Tibial nerve (tissue), 4 donors: ENCODE data around the gene MIEF1. TPM values are rescaled to one million over a fixed set of nuclear protein-coding genes. Genes with fewer than 3 reads are reported as not detected.

Experiments used
- DNase-seq, 2 donors: peaks; one replicate each; pipeline ENCODE4 v3.0.0-alpha.2; 2019; ENCODE audit warnings: low spot score in 2 of 2
- H3K27ac ChIP-seq, 4 donors: fragments of 200-600 bp; sonication (generic) in 3 of 4; one replicate each; pipeline ENCODE4 v1.5.1; 2017 to 2019; ENCODE audit warnings: mild to moderate bottlenecking in 1 of 4
- H3K27me3 ChIP-seq, 2 donors: fragments of 200-600 bp; sonication (generic) in 1 of 2; one replicate each; pipeline versions ENCODE4 v1.5.1 to v1.6.0; 2017 to 2019
- H3K36me3 ChIP-seq, 3 donors: fragments of 200-600 bp; sonication (generic); one replicate each; pipeline ENCODE4 v1.5.1; 2018 to 2019
- H3K4me1 ChIP-seq, 4 donors: fragments of 200-600 bp; sonication (generic) in 3 of 4; one replicate each; pipeline ENCODE4 v1.5.1; 2017 to 2019
- H3K4me3 ChIP-seq, 4 donors: fragments of 200-600 bp; sonication (generic) in 3 of 4; one replicate each; pipeline ENCODE4 v1.5.1; 2017 to 2019; ENCODE audit warnings: mild to moderate bottlenecking in 1 of 4, moderate library complexity in 1 of 4
- H3K9me3 ChIP-seq, 4 donors: fragments of 200-600 bp; sonication (generic) in 3 of 4; one replicate each; pipeline ENCODE4 v1.5.1; 2017 to 2019
- EP300 ChIP-seq, 2 donors: sonication (generic); formaldehyde crosslinking; IDR thresholded peaks; one replicate each; pipeline ENCODE4 v1.6.1; 2017; ENCODE audit warnings: antibody characterized with exemption in 2 of 2, mild to moderate bottlenecking in 1 of 2
- POLR2A ChIP-seq, 2 donors: fragments of 450-650 bp; IDR thresholded peaks; one replicate each; pipeline ENCODE4 v1.6.1; 2017; ENCODE audit warnings: antibody characterized with exemption in 2 of 2, mild to moderate bottlenecking in 2 of 2, moderate library complexity in 2 of 2
- WGBS, 2 donors: methylation state at CpG; one replicate each; pipeline ENCODE4 v1.1.5; 2018; 5-methylcytosine and 5-hydroxymethylcytosine counted together
- total RNA-seq, 4 donors: library from RNA; depleted of rRNA; stranded (reverse); fragments of >200 nt; gene quantifications; one replicate each; pipeline ENCODE4 v1.1.0, GENCODE V29; 2016
- TF ChIP-seq, protein P1 (sequence below), 5 experiments: fragments of 200-600 bp in 3 of 5; fragments of 450-650 bp in 2 of 5; sonication (generic) in 3 of 5; IDR thresholded peaks; one replicate each; pipeline ENCODE4 v1.5.1; 2016 to 2019; ENCODE audit warnings: antibody characterized with exemption in 5 of 5, mild to moderate bottlenecking in 3 of 5, moderate library complexity in 2 of 5

Gene MIEF1
- total RNA-seq, 4 donors from 2014 or later: 18.0 to 38.2 (median 26.9) TPM

DNA sequence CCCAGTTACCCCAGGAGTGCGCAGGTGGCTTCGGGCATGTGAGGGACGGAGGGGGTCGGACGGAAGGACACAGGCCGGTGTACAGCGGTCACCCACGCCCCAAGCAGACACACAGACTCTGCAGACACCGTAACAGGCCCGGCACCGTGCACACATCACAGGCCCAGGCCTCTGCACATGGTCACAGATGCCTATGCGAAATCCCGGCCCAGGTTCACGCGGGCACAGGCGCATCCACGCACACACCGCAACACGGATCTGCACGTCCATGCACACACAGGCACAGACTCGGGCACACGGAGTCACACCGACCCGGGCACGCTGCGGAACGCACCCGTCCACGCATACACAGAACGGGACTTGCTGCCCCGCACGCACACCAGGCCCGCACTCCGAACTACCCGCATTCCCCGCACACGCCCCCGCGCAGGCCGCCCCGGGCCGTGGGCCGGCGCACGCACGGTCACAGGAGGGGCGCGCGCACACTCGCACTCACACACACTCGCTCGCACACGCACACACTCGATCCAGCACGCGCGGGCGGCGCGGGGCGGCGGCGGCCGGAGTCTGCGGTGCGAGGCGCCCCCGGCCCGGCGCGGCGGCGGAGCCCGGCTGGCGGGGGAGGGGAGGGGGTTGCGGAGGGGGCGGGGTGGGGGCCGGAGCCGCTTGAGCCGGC lies 45.4 kb upstream of the MIEF1 start, which contains the start of gene MGAT3:
MGAT3 (plus strand) TSS at position 491 of the 676 bp plus-strand sequence. CDS start 30,336 bp downstream, outside the sequence.
- Histone ChIP-seq H3K4me1 (peaks cover 0 to 83% (median 20%) of the 10 kb centered on the region in 4 donors), H3K27me3 (peaks cover 0 to 4% of the 10 kb centered on the region in 2 donors), H3K27ac (peak within 1 kb of the TSS; percentile 84 to 95 (median 95)), H3K9me3 (no peaks in the 10 kb centered on the region), H3K36me3 (no peaks in the 10 kb centered on the region), H3K4me3 (peak within 1 kb of the TSS; percentile 41 to 85 (median 61))
- no peak for TF ChIP-seq POLR2A (IDR thresholded peaks at IDR 0.05)
- peak in 1 of 2 donors; percentile 21 for TF ChIP-seq EP300 (IDR thresholded peaks at IDR 0.05)
- TF ChIP-seq, protein P1, sequence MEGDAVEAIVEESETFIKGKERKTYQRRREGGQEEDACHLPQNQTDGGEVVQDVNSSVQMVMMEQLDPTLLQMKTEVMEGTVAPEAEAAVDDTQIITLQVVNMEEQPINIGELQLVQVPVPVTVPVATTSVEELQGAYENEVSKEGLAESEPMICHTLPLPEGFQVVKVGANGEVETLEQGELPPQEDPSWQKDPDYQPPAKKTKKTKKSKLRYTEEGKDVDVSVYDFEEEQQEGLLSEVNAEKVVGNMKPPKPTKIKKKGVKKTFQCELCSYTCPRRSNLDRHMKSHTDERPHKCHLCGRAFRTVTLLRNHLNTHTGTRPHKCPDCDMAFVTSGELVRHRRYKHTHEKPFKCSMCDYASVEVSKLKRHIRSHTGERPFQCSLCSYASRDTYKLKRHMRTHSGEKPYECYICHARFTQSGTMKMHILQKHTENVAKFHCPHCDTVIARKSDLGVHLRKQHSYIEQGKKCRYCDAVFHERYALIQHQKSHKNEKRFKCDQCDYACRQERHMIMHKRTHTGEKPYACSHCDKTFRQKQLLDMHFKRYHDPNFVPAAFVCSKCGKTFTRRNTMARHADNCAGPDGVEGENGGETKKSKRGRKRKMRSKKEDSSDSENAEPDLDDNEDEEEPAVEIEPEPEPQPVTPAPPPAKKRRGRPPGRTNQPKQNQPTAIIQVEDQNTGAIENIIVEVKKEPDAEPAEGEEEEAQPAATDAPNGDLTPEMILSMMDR (IDR thresholded peaks at IDR 0.05): no peak
- DNase-seq: no peak
- WGBS, 2 donors: 33 to 36% methylated on average over 29 to 40 of the region's 80 CpGs

DNA sequence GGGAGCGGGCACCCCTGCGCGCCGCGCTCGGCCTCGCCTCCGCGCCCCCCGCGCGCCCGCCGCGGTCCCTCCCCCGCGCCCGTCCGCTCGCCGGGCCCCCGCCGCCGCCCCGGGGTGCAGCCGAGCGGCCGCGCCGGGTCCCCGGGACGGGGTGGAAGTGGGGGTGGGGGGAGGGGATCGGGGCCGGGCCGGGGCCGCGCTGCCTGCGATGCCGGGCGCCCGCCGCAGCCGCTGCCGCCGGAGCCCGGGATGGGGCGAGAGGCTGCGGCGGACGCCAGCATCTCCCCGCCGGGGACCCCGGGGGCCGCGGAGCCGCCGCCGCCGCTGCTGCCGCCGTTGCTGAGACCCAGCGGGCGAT lies 44.9 kb upstream of the MIEF1 start:
- TF ChIP-seq, protein P1 (IDR thresholded peaks at IDR 0.05): no peak
- DNase-seq: no peak
- Histone ChIP-seq H3K9me3 (no peaks in the 10 kb centered on the region), H3K27me3 (peaks cover 0 to 4% of the 10 kb centered on the region in 2 donors), H3K4me3 (peak overlapping the region in 3 of 4 donors; percentile 43 to 85 (median 79)), H3K36me3 (no peaks in the 10 kb centered on the region), H3K27ac (peak overlapping the region; percentile 84 to 95 (median 95)), H3K4me1 (peaks cover 0 to 86% (median 22%) of the 10 kb centered on the region in 4 donors)
- 0% methylated on average over 3 of the region's 63 CpGs; no CpG with 5 or more reads in 1 of the 2 donors for WGBS, 2 donors

DNA sequence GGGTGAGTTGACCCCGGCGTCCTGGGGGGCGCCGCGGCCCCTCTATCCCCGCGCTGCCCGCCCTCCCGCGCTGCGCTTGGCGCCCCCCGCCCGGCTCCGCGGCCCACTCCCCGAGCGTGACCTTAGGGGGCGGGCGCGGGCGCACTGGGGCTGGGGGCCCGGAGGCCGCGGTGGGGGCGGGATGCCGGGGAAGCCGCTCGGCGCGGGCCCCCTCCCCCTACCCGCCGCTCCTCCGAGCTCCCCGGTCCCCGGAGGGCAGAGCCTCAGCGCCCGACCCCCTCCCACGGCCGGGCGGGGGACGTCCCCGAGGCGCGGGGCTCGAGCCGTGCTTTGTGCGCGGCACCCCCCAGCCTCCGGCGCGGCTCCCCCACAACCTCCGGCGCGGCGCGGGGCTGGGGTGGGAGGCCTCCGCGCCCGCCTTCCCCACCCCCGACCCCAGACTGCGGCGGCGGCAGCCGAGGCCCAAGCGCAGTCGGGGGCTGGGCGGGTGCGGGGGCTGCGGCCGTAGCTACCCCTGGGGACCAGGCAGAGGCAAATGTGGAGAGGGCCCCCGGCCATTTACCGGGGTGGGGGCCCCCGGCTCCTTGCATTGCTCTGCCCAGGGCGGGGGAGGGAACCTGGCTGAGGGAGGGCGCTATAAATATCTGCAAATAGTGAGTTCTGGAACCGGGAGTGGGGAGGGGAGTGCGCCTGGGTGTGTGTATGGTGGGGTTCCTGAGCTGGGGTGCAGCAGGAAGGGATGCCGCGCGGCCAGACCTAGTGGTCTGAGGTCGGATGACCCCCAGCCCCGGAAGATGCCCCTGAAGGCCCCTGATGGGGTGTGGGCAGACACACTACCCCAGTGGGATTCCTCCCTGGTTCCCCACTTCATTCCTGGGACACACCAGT lies 44.3 kb upstream of the MIEF1 start:
- DNase-seq: no peak
- Histone ChIP-seq H3K27me3 (peaks cover 0 to 4% of the 10 kb centered on the region in 2 donors), H3K4me1 (peaks cover 0 to 86% (median 26%) of the 10 kb centered on the region in 4 donors), H3K4me3 (peak overlapping the region; percentile 41 to 85 (median 61)), H3K36me3 (no peaks in the 10 kb centered on the region), H3K9me3 (no peaks in the 10 kb centered on the region), H3K27ac (peak overlapping the region; percentile 84 to 95 (median 95))
- TF ChIP-seq EP300 (IDR thresholded peaks at IDR 0.05): peak in 1 of 2 donors; percentile 34
- TF ChIP-seq, protein P1 (IDR thresholded peaks at IDR 0.05): no peak
- TF ChIP-seq POLR2A (IDR thresholded peaks at IDR 0.05): peak in 1 of 2 donors; percentile 21
- 0 to 1% methylated on average over 7 to 21 of the region's 83 CpGs for WGBS, 2 donors

DNA sequence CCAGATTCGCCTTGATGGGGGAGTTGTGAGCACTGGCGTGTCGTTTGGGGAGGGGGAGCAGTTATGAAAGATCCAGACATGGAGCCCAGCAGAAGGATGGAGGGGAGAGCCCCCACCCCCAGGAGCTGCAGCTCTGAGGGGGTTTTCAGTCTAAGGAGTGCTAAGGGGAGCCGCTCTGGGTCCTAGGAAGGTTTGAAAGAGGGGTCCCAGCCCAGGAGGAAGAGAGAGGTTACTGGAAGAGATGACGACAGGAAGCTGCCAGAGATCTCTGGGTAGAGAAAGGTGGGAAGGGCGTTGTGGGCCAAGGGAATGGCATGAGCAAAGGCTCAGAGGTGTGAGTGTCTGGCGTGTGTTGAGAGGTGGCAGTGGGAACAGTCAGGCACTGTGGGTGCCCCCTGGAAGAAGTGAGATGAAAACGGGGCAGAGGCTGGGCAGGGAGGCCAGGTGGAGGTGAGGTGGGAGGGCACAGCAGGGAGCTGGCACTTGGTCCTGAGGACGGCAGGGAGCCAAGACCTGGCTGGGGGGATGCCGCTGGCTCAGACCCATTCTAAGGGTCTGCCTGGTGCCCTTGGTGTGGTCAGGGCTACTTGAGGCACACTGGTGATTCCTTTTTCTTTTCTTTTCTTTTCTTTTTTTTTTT lies 43.5 kb upstream of the MIEF1 start:
- Histone ChIP-seq H3K27me3 (peaks cover 0 to 4% of the 10 kb centered on the region in 2 donors), H3K4me3 (peak overlapping the region; percentile 41 to 85 (median 61)), H3K4me1 (peaks cover 0 to 87% (median 34%) of the 10 kb centered on the region in 4 donors), H3K9me3 (no peaks in the 10 kb centered on the region), H3K27ac (peak overlapping the region; percentile 84 to 95 (median 95)), H3K36me3 (no peaks in the 10 kb centered on the region)
- no peak for DNase-seq
- TF ChIP-seq POLR2A (IDR thresholded peaks at IDR 0.05): no peak
- TF ChIP-seq EP300 (IDR thresholded peaks at IDR 0.05): no peak
- TF ChIP-seq, protein P1 (IDR thresholded peaks at IDR 0.05): no peak
- WGBS, 2 donors: 36 to 40% methylated on average over 10 of the region's 10 CpGs
